ENCODE results near the gene CCL17. TPM values are rescaled to one million over a fixed set of nuclear protein-coding genes. Genes with fewer than 3 reads are reported as not detected.
A peak's percentile ranks its signal among the peaks of the same experiment; 100 is the strongest.

Gene CCL17
- total and polyA plus RNA-seq, 10 of the 15 experiments (the other 5 are each of a cell fraction or from before 2014, with no cell fraction given) = 1.2 to 84.9 (median 34.2) TPM

DNA sequence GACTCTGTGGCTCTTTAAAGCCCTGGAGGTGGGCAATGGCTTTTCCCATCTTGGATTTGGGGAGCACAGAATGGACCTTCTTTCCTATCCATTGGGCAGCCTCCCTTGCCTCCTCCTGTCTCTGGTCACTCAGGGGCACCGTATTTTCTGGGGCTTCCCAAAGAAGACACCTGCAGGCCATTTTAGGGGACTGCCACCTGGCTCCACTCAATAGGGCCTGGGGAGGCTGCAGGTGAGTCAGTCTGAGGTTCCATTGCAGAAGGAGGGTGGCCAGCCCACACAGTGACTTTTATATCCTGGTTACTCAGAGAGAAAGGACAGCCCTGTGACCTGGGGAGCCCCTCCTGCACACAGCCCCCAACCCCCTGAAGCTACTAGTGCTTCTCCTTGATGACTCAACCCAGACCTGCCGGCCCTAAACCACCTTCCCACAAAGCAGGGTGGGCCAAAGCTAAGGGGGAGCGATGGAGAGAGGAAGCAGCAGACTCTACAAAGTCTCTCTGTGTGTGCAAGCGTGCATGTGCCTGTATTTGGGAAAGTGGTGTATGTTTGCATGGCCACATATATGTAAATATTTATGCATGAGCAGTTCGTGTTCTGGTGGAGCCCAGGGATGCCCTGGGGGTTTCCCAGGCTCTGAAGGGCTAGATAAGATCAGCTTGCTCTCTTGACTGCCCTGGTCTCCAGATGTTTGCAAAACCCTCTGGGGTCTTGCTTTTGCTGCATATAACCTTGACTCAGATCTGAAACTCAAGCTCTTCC is 27.3 kb upstream of the CCL17 start (continued):
- TF ChIP-seq, protein P1, sequence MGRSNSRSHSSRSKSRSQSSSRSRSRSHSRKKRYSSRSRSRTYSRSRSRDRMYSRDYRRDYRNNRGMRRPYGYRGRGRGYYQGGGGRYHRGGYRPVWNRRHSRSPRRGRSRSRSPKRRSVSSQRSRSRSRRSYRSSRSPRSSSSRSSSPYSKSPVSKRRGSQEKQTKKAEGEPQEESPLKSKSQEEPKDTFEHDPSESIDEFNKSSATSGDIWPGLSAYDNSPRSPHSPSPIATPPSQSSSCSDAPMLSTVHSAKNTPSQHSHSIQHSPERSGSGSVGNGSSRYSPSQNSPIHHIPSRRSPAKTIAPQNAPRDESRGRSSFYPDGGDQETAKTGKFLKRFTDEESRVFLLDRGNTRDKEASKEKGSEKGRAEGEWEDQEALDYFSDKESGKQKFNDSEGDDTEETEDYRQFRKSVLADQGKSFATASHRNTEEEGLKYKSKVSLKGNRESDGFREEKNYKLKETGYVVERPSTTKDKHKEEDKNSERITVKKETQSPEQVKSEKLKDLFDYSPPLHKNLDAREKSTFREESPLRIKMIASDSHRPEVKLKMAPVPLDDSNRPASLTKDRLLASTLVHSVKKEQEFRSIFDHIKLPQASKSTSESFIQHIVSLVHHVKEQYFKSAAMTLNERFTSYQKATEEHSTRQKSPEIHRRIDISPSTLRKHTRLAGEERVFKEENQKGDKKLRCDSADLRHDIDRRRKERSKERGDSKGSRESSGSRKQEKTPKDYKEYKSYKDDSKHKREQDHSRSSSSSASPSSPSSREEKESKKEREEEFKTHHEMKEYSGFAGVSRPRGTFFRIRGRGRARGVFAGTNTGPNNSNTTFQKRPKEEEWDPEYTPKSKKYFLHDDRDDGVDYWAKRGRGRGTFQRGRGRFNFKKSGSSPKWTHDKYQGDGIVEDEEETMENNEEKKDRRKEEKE (IDR thresholded peaks at IDR 0.05) = no peak
- no peak for TF ChIP-seq NR2C1 (IDR thresholded peaks at IDR 0.05)
- TF ChIP-seq HCFC1 (IDR thresholded peaks at IDR 0.05; ENCODE audit: low read length) = no peak
- peak; percentile 53; the same call in 1 of the 2 replicates for TF ChIP-seq SPI1 (IDR thresholded peaks at IDR 0.05; ENCODE audit: borderline replicate concordance, insufficient read depth, low read depth, low read length)
- TF ChIP-seq SMAD5 (IDR thresholded peaks at IDR 0.05; ENCODE audit: low read depth) = peak; percentile 45; the same call in 1 of the 2 replicates
- TF ChIP-seq MYC (IDR thresholded peaks at IDR 0.05; ENCODE audit: insufficient read depth, insufficient read length, insufficient replicate concordance, low read length, severe bottlenecking) = no peak
- TF ChIP-seq, protein P2, sequence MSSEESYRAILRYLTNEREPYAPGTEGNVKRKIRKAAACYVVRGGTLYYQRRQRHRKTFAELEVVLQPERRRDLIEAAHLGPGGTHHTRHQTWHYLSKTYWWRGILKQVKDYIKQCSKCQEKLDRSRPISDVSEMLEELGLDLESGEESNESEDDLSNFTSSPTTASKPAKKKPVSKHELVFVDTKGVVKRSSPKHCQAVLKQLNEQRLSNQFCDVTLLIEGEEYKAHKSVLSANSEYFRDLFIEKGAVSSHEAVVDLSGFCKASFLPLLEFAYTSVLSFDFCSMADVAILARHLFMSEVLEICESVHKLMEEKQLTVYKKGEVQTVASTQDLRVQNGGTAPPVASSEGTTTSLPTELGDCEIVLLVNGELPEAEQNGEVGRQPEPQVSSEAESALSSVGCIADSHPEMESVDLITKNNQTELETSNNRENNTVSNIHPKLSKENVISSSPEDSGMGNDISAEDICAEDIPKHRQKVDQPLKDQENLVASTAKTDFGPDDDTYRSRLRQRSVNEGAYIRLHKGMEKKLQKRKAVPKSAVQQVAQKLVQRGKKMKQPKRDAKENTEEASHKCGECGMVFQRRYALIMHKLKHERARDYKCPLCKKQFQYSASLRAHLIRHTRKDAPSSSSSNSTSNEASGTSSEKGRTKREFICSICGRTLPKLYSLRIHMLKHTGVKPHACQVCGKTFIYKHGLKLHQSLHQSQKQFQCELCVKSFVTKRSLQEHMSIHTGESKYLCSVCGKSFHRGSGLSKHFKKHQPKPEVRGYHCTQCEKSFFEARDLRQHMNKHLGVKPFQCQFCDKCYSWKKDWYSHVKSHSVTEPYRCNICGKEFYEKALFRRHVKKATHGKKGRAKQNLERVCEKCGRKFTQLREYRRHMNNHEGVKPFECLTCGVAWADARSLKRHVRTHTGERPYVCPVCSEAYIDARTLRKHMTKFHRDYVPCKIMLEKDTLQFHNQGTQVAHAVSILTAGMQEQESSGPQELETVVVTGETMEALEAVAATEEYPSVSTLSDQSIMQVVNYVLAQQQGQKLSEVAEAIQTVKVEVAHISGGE (CRISPR knock-in tag; IDR thresholded peaks at IDR 0.05) = no peak
- no peak for TF ChIP-seq SMARCA5 (IDR thresholded peaks at IDR 0.05)
- TF ChIP-seq HDGF (IDR thresholded peaks at IDR 0.05) = no peak; the same call in 1 of the 2 replicates
- TF ChIP-seq ETV6 (conservative IDR thresholded peaks at IDR 0.05 in 1 of 2, IDR thresholded peaks at IDR 0.05 in 1 of 2; ENCODE audit: borderline replicate concordance in 1 of 2, low read depth in 1 of 2) = peak in 1 of 2 experiments; percentile 84; a peak in 2 of 4 replicates
- TF ChIP-seq IKZF2 (IDR thresholded peaks at IDR 0.05) = peak; percentile 92 to 96
- no peak for TF ChIP-seq PAX8 (IDR thresholded peaks at IDR 0.05)
- TF ChIP-seq, protein P3, sequence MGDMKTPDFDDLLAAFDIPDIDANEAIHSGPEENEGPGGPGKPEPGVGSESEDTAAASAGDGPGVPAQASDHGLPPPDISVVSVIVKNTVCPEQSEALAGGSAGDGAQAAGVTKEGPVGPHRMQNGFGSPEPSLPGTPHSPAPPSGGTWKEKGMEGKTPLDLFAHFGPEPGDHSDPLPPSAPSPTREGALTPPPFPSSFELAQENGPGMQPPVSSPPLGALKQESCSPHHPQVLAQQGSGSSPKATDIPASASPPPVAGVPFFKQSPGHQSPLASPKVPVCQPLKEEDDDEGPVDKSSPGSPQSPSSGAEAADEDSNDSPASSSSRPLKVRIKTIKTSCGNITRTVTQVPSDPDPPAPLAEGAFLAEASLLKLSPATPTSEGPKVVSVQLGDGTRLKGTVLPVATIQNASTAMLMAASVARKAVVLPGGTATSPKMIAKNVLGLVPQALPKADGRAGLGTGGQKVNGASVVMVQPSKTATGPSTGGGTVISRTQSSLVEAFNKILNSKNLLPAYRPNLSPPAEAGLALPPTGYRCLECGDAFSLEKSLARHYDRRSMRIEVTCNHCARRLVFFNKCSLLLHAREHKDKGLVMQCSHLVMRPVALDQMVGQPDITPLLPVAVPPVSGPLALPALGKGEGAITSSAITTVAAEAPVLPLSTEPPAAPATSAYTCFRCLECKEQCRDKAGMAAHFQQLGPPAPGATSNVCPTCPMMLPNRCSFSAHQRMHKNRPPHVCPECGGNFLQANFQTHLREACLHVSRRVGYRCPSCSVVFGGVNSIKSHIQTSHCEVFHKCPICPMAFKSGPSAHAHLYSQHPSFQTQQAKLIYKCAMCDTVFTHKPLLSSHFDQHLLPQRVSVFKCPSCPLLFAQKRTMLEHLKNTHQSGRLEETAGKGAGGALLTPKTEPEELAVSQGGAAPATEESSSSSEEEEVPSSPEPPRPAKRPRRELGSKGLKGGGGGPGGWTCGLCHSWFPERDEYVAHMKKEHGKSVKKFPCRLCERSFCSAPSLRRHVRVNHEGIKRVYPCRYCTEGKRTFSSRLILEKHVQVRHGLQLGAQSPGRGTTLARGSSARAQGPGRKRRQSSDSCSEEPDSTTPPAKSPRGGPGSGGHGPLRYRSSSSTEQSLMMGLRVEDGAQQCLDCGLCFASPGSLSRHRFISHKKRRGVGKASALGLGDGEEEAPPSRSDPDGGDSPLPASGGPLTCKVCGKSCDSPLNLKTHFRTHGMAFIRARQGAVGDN (IDR thresholded peaks at IDR 0.05) = no peak
- TF ChIP-seq, protein P4, sequence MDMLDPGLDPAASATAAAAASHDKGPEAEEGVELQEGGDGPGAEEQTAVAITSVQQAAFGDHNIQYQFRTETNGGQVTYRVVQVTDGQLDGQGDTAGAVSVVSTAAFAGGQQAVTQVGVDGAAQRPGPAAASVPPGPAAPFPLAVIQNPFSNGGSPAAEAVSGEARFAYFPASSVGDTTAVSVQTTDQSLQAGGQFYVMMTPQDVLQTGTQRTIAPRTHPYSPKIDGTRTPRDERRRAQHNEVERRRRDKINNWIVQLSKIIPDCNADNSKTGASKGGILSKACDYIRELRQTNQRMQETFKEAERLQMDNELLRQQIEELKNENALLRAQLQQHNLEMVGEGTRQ (IDR thresholded peaks at IDR 0.05; ENCODE audit: borderline replicate concordance, low read depth, low read length) = no peak
- TF ChIP-seq MEF2B (IDR thresholded peaks at IDR 0.05; ENCODE audit: partially characterized antibody, poor library complexity, severe bottlenecking) = peak; percentile 86
- peak; percentile 92 for TF ChIP-seq NR2F1 (conservative IDR thresholded peaks at IDR 0.05)
